Endothelial cell (in vitro differentiated cells): ENCODE data around the gene PARD6G. TPM values are rescaled to one million over a fixed set of nuclear protein-coding genes. Genes with fewer than 3 reads are reported as not detected.

Experiments
- DNase-seq: peaks from one replicate; pipeline ENCODE4 v3.0.0; 2021; ENCODE audit warnings: low spot score
- H3K27ac Mint-ChIP-seq: one replicate; pipeline ENCODE4 v1.8.0; 2021; ENCODE audit warnings: mixed read lengths, inconsistent platforms; ENCODE audit not compliant: unreplicated experiment
- H3K27me3 Mint-ChIP-seq: one replicate; pipeline ENCODE4 v1.8.0; 2021; ENCODE audit warnings: mild to moderate bottlenecking, moderate library complexity, mixed read lengths, inconsistent platforms; ENCODE audit not compliant: unreplicated experiment
- H3K36me3 Mint-ChIP-seq: one replicate; pipeline ENCODE4 v1.8.0; 2021; ENCODE audit warnings: mild to moderate bottlenecking, low read depth, mixed read lengths, inconsistent platforms; ENCODE audit not compliant: unreplicated experiment
- H3K4me1 Mint-ChIP-seq: one replicate; pipeline ENCODE4 v1.8.0; 2021; ENCODE audit warnings: mild to moderate bottlenecking, mixed read lengths, inconsistent platforms; ENCODE audit not compliant: unreplicated experiment
- H3K4me3 Mint-ChIP-seq: one replicate; pipeline ENCODE4 v1.8.0; 2021; ENCODE audit warnings: mild to moderate bottlenecking, mixed read lengths, inconsistent platforms; ENCODE audit not compliant: unreplicated experiment
- H3K9me3 Mint-ChIP-seq: one replicate; pipeline ENCODE4 v1.8.0; 2021; ENCODE audit warnings: mixed read lengths, inconsistent platforms; ENCODE audit not compliant: unreplicated experiment
- total RNA-seq: library from RNA; stranded (reverse); fragmentation: NEBNext Ultra II Directional; extraction: Animal tissue kit (Norgen Biotek cat#: 25700); gene quantifications from one replicate; pipeline ENCODE4 v1.2.1, GENCODE V29; 2021; ENCODE audit not compliant: unreplicated experiment
- TF ChIP-seq, protein P1 (sequence below): fragments of 200-600 bp; sonication (generic); IDR thresholded peaks from one replicate; pipeline ENCODE4 v1.5.0; 2021; ENCODE audit warnings: antibody characterized with exemption; ENCODE audit not compliant: unreplicated experiment

Gene PARD6G
- total RNA-seq, 1 donor from 2014 or later = 10.4 TPM

DNA sequence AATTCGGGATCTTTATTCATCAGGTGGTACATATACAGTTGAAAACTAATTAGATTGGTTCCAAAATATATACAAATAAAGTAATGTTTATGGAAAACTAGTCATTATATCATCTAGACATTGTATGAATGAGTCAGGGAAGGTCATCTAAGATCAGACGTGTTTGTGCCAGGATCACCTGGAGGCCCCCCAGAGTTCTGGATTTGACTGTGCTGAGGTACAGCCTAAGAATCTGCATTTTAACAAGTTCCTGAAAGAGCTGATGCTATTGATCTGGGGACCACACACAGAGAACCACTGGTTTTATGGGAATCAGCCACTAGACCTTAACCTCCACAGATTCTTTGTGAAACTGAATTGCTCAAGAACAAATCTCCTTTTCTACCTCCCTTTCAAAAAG lies 43.2 kb downstream of the PARD6G start:
- peaks cover 7% of the 10 kb centered on the region for H3K27me3 Mint-ChIP-seq
- H3K4me1 Mint-ChIP-seq = peaks cover 4% of the 10 kb centered on the region
- H3K9me3 Mint-ChIP-seq = no peaks in the 10 kb centered on the region
- DNase-seq = no peak
- no peak overlapping the region for H3K4me3 Mint-ChIP-seq
- TF ChIP-seq, protein P1, sequence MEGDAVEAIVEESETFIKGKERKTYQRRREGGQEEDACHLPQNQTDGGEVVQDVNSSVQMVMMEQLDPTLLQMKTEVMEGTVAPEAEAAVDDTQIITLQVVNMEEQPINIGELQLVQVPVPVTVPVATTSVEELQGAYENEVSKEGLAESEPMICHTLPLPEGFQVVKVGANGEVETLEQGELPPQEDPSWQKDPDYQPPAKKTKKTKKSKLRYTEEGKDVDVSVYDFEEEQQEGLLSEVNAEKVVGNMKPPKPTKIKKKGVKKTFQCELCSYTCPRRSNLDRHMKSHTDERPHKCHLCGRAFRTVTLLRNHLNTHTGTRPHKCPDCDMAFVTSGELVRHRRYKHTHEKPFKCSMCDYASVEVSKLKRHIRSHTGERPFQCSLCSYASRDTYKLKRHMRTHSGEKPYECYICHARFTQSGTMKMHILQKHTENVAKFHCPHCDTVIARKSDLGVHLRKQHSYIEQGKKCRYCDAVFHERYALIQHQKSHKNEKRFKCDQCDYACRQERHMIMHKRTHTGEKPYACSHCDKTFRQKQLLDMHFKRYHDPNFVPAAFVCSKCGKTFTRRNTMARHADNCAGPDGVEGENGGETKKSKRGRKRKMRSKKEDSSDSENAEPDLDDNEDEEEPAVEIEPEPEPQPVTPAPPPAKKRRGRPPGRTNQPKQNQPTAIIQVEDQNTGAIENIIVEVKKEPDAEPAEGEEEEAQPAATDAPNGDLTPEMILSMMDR = no peak
- H3K36me3 Mint-ChIP-seq = no peaks in the 10 kb centered on the region
- no peak overlapping the region for H3K27ac Mint-ChIP-seq

DNA sequence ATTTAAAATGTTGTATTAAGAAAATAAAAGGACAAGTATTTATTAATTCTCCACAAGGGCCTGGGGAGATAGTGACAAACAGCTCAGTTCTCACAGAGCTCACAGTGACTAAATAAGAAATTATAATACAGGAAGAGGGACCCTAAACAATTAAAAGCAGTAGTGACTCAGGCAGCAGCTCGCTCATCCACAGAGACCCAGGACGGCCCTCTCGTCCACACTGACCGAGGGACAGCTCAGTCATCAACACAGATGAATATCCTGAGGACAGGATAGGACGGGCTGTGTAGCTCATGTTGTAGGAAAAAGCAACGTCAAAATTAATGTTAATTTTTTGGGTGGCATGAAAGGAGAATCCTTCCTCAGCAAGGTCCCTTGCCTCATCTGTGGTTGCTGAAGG lies 44.1 kb downstream of the PARD6G start:
- H3K27ac Mint-ChIP-seq = no peak overlapping the region
- TF ChIP-seq, protein P1 = no peak
- H3K4me3 Mint-ChIP-seq = no peak overlapping the region
- peaks cover 7% of the 10 kb centered on the region for H3K27me3 Mint-ChIP-seq
- H3K36me3 Mint-ChIP-seq = no peaks in the 10 kb centered on the region
- H3K4me1 Mint-ChIP-seq = peaks cover 4% of the 10 kb centered on the region
- DNase-seq = no peak
- H3K9me3 Mint-ChIP-seq = no peaks in the 10 kb centered on the region

DNA sequence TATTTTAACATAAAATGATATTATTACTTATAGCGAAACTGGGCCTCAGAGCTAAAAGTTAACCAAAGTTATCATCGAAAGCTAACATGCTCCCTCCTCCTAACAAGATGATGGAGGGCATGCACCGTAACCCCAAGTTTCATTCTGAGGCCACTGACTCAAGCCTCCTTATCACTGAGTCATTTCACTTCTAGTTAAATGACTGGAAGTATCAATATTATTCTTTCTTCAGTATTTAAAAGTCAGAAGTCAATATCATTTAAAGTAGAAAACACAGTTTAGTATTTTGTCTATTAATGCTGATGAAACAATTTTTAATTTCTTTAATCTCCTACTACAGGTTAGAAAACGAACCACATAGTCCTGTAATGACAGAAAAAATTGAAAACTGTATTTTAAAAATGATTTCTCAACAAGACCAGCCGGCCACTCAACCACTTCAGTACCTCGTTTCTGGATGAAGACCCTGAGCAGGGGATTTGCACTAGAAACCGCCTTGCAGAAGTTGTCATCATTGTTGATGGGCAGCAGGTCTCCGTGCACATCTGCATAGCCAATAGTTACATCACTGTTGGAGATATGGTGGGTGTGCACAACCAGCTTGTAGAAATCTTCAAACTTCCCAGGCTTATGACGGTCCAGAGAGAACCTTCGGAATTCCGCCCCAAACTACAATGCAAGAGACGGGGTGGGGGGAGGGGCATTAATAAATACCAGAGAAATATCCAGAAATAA lies 44.9 kb downstream of the PARD6G start:
- Mint-ChIP-seq H3K27me3 (peaks cover 7% of the 10 kb centered on the region), H3K27ac (no peak overlapping the region), H3K4me1 (peaks cover 5% of the 10 kb centered on the region), H3K4me3 (no peak overlapping the region), H3K9me3 (no peaks in the 10 kb centered on the region), H3K36me3 (no peaks in the 10 kb centered on the region)
- no peak for DNase-seq
- TF ChIP-seq, protein P1 = no peak

DNA sequence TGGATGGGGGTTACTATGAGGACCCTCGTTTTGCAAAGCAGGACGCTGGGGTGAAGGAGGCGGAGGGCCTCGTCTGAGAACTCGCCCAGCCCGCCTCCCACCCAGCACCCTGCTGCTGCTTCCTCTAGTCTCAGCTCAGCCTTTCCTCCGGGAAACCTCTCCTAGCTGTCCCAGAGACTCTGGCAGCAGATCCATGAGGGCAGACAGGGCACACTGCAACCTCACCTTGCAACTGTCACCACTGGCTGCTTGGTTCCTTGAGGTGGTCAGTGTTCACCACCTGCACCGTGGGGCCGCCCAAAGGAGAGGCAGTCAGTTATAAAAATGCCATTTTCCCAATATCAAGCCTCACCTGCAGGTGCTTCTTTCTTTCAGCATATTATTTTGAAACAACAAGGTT lies 45.6 kb downstream of the PARD6G start:
- DNase-seq = no peak
- H3K9me3 Mint-ChIP-seq = no peaks in the 10 kb centered on the region
- TF ChIP-seq, protein P1 = no peak
- no peaks in the 10 kb centered on the region for H3K36me3 Mint-ChIP-seq
- H3K27me3 Mint-ChIP-seq = peaks cover 7% of the 10 kb centered on the region
- H3K27ac Mint-ChIP-seq = no peak overlapping the region
- H3K4me1 Mint-ChIP-seq = peaks cover 12% of the 10 kb centered on the region
- no peak overlapping the region for H3K4me3 Mint-ChIP-seq

DNA sequence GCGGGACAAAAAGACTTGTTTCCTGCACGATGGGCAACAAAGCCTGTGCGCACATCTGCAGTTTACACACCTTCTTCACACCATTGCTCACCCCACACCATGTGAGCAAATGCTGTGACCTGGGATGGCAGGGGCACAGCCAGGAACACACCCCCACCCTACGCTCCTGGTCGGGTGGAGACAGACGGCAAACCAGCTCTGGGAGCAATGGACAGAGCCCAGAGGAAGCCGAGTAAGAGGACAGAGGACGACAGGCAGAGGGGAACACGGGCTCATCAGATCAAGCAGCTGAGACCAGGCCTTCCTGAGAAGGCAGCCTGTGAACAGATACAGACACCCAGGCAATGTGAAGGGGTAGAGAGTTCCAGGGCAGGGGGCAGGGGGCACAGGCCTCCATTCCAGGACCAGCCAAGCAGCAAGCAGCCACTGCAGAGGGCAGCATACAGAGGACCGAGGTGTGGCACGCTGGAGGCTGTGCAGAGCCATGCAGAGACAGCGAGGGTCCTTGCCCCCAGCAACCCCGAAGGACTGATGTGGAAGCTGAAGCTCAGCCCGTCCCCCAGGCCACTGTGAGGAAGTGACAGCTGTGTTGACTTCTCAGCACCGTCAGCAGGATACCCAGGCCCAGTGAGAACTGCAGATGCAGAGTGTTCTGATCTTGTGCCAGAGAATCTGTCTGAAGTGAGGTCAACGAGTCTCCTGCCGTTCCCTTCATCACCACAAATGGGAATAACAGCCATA lies 46.2 kb downstream of the PARD6G start:
- Mint-ChIP-seq H3K9me3 (no peaks in the 10 kb centered on the region), H3K27me3 (peaks cover 7% of the 10 kb centered on the region), H3K27ac (no peak overlapping the region), H3K4me3 (no peak overlapping the region), H3K4me1 (peaks cover 12% of the 10 kb centered on the region), H3K36me3 (no peaks in the 10 kb centered on the region)
- TF ChIP-seq, protein P1 = no peak
- DNase-seq = no peak
